ENCODE measurements around the gene NDUFB10.

NDUFB10 gene

DNA sequence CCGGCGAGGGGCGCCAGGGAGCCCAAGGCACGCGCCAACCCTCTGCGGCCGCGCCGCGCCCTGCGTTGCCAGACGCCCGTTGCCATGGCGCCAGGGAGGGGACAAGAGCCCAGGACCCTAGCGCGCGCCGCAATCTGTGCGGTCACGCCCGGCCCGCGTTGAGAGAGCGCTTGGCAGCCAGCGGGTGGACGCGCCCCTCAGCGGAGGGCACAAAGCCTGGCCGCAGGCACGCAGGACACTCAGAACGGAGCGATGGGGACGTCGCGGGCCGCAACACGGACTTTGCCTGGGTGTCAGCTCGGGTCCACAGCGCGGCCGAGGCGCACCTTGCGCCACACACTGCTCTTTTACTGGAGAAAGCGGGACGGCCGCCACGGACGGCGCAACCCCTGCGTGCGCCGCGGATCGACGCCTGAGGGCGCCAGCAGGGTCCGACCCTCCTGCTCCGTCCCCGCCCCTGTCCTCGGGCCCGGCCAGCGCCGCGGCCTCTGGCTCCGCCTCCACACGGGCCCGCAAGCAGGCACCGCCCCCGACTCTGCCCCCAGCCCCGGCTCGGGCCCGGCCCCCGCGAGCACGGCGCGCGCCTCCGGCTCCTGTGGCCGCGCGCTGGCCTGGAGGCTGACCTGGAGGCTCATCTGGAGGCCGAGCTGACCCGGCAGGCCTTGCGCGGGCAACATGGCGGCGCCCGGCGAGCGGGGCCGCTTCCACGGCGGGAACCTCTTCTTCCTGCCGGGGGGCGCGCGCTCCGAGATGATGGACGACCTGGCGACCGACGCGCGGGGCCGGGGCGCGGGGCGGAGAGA is 24.4 kb downstream of the NDUFB10 start, which contains the start of gene GFER:
GFER (plus strand) TSS at position 650 of the 803 bp plus-strand sequence; CDS start at position 676, 26 bp downstream.
- TF ChIP-seq, protein P1, sequence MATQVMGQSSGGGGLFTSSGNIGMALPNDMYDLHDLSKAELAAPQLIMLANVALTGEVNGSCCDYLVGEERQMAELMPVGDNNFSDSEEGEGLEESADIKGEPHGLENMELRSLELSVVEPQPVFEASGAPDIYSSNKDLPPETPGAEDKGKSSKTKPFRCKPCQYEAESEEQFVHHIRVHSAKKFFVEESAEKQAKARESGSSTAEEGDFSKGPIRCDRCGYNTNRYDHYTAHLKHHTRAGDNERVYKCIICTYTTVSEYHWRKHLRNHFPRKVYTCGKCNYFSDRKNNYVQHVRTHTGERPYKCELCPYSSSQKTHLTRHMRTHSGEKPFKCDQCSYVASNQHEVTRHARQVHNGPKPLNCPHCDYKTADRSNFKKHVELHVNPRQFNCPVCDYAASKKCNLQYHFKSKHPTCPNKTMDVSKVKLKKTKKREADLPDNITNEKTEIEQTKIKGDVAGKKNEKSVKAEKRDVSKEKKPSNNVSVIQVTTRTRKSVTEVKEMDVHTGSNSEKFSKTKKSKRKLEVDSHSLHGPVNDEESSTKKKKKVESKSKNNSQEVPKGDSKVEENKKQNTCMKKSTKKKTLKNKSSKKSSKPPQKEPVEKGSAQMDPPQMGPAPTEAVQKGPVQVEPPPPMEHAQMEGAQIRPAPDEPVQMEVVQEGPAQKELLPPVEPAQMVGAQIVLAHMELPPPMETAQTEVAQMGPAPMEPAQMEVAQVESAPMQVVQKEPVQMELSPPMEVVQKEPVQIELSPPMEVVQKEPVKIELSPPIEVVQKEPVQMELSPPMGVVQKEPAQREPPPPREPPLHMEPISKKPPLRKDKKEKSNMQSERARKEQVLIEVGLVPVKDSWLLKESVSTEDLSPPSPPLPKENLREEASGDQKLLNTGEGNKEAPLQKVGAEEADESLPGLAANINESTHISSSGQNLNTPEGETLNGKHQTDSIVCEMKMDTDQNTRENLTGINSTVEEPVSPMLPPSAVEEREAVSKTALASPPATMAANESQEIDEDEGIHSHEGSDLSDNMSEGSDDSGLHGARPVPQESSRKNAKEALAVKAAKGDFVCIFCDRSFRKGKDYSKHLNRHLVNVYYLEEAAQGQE (IDR thresholded peaks at IDR 0.05; ENCODE audit: insufficient read depth in 1 of 2, low read depth in 2 of 2, low read length in 2 of 2) = 0 out of 4 replicates have a peak, but pooled peaks of 1 of the 2 experiments have one; percentile 44
- TF ChIP-seq TAF1 (IDR thresholded peaks at IDR 0.05; ENCODE audit: borderline replicate concordance, insufficient read depth, low read length) (peak; percentile 85), SIN3A (IDR thresholded peaks at IDR 0.05; ENCODE audit: borderline replicate concordance, insufficient read depth, low read length) (peak; percentile 68; the same call in 1 of the 2 replicates), POLR2AphosphoS5 (IDR thresholded peaks at IDR 0.05; ENCODE audit: low read depth, low read length) (peak; percentile 64), FOXP2 (optimal IDR thresholded peaks at IDR 0.05; ENCODE audit: borderline replicate concordance, extremely low read depth, extremely low read length, insufficient read depth) (no peak)

DNA sequence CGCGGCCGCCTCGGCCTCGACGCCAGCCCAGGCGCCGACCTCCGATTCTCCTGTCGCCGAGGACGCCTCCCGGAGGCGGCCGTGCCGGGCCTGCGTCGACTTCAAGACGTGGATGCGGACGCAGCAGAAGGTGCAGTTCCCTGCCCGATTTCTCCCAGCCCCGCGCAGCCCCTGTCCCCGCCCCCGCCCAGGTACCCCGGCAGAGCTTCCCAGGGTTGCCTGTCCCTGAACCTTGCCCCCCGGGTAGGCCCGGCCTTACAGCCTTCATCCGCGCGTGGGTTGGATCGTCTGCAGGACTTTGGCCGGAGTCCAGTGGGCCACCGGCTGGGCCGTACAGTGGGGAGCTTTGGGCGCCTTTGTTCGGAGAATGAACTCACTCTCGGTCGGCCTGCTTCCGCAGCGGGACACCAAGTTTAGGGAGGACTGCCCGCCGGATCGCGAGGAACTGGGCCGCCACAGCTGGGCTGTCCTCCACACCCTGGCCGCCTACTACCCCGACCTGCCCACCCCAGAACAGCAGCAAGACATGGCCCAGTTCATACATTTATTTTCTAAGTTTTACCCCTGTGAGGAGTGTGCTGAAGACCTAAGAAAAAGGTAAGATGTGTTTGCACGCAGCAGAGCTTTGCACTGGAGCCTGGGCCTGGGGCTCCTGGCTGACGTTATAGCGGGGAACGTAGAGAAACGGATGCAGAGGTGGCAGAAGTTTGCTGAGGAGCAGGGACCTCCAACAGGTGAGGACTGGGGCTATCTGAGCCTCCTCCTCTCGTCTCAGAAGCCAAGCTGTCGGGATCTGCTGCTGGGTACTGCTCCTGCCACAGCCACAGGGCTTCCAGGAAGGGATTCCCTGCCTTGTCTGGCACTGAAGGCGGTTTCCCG is 25.2 kb downstream of the NDUFB10 start:
- no peak for TF ChIP-seq TAF1 (IDR thresholded peaks at IDR 0.05; ENCODE audit: borderline replicate concordance, insufficient read depth, low read length)
- no peak for TF ChIP-seq SIN3A (IDR thresholded peaks at IDR 0.05; ENCODE audit: borderline replicate concordance, insufficient read depth, low read length)
- TF ChIP-seq, protein P1 (IDR thresholded peaks at IDR 0.05; ENCODE audit: insufficient read depth in 1 of 2, low read depth in 2 of 2, low read length in 2 of 2) = no peak
- TF ChIP-seq FOXP2 (optimal IDR thresholded peaks at IDR 0.05; ENCODE audit: borderline replicate concordance, extremely low read depth, extremely low read length, insufficient read depth) = no peak
- TF ChIP-seq POLR2AphosphoS5 (IDR thresholded peaks at IDR 0.05; ENCODE audit: low read depth, low read length) = no peak

DNA sequence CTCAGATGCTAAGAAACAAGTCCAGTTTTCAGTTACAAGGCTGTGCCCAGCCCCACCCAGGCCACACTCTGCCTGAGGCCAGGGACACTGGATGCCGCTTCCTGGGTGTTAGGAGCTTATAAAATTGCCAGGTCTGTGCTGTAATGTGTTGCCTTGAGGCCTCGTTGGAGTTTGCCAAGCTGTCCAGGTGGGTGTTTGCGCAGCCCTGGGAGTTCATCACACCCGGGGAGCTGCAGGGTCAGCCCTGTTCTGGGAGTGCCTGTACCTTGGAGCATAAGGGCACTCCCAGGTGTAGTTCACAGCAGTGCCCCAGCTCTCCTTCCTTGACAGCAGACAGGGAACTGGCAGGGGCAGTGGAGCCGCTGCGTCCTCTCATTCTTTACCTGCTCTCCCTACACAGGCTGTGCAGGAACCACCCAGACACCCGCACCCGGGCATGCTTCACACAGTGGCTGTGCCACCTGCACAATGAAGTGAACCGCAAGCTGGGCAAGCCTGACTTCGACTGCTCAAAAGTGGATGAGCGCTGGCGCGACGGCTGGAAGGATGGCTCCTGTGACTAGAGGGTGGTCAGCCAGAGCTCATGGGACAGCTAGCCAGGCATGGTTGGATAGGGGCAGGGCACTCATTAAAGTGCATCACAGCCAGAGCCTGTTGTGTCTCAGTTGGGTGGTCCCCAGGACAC is 26.3 kb downstream of the NDUFB10 start:
- TF ChIP-seq POLR2AphosphoS5 (IDR thresholded peaks at IDR 0.05; ENCODE audit: low read depth, low read length) (no peak), SIN3A (IDR thresholded peaks at IDR 0.05; ENCODE audit: borderline replicate concordance, insufficient read depth, low read length) (no peak), TAF1 (IDR thresholded peaks at IDR 0.05; ENCODE audit: borderline replicate concordance, insufficient read depth, low read length) (no peak), FOXP2 (optimal IDR thresholded peaks at IDR 0.05; ENCODE audit: borderline replicate concordance, extremely low read depth, extremely low read length, insufficient read depth) (no peak)
- TF ChIP-seq, protein P1 (IDR thresholded peaks at IDR 0.05; ENCODE audit: insufficient read depth in 1 of 2, low read depth in 2 of 2, low read length in 2 of 2) = no peak

DNA sequence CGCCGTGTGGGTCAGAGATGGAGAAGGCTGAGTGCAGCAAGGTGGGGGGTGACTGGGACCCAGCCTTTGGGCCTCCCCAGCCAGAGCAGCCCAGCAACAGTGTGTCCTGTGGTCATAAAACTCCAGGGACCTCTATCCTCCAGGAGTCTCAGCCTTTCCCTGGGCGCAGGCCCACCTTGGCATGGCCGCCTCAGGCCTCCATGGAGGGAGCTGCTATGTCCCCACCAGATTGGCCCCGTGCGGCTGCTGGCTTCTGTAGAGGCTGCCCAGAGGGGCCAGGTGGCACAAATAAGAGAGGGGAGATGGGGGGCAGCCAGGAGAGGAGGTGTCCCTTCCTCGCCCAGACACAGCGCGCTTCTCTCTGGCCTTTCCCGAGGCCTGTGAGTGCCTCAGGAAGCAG is 27.9 kb downstream of the NDUFB10 start:
- TF ChIP-seq, protein P1 (IDR thresholded peaks at IDR 0.05; ENCODE audit: insufficient read depth in 1 of 2, low read depth in 2 of 2, low read length in 2 of 2) = no peak
- TF ChIP-seq SIN3A (IDR thresholded peaks at IDR 0.05; ENCODE audit: borderline replicate concordance, insufficient read depth, low read length) (no peak), POLR2AphosphoS5 (IDR thresholded peaks at IDR 0.05; ENCODE audit: low read depth, low read length) (no peak), TAF1 (IDR thresholded peaks at IDR 0.05; ENCODE audit: borderline replicate concordance, insufficient read depth, low read length) (no peak), FOXP2 (optimal IDR thresholded peaks at IDR 0.05; ENCODE audit: borderline replicate concordance, extremely low read depth, extremely low read length, insufficient read depth) (no peak)

Data from PFSK-1 (cell line).